ENCODE data around the gene PACS2.

The PACS2 gene

GRCh38 chr14:105414456-105415371 is 100.2 kb downstream of the PACS2 start:
- DNase-seq, result no peak

- no peak for DNase-seq
These were observed 101.2 kb downstream of the PACS2 start for GRCh38 chr14:105415481-105416428.

- DNase-seq, result no peak
These were observed 102.1 kb downstream of the PACS2 start for GRCh38 chr14:105416671-105417070.

DNA sequence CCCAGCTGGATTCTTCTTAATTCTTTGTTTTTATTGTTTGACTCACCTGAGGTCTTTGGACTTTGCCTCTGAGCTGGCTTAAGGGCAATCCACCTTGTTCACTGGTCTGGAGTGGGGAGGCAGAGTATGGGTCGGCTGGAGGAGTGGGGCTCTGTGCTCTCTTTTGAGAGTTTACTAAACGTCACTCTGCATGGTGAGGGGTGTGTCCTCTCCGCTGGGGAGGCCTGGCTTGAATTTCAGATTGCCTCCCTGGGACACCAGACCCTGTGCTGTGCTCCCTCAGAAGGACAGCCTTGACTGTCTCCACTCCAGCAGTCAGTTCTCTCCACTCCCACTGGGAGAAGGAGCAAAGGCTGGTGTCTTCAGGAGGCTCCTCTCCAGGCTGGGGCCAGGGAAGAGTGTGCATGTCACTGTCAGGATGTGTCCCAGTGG is 103.2 kb downstream of the PACS2 start:
- DNase-seq, result no peak

GRCh38 chr14:105418269-105419194 is 104.0 kb downstream of the PACS2 start:
- DNase-seq, result no peak

DNA sequence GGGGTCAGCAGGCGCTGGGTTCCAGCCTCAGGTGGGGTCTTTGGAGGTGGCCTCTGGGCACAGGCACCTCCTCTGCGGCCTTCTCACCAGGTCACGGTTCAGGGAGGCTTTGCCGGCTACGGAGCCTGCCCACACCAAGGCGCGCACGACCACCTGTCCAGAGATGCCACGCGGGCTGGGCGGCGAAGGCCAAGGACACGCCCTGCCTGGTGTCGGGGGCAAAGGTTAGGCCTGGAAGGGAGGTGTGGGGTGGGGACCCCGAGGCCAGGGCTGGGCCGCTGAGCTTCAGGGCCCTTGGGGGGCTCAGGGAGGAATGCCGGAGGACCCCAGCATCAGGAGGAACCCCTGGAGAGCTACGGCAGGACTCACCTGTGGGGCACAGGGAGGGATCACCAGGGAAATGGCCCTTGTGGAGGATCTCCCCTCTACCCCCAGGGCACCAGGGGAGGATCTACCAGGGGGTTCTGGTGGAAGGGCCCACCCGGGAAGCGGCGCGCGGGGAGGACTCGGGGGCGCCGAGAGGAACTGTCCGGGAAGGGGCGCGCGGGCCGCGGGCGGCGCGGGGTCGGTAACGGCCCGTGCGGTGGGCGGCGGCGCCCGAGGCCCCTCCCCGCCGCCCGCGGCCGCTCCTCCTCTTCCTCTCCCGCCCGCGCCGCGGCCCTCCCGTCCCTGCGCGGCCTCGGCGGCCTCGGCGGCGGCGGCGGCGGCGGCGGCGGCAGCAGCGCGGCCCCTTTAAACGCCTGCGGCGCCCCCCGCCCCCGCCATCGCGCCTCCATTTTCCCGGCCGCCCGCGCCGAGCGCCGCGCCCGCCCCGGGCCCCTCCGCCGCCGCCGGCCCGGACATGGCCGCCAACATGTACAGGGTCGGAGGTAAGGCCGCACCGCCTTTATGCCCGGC is 104.9 kb downstream of the PACS2 start, which contains the start of gene MTA1:
Gene MTA1, plus strand, starts transcription at position 633 of the 897 bp plus-strand sequence. Its CDS starts 209 bp downstream, at position 842.
- no peak for DNase-seq

GRCh38 chr14:105420101-105420973 is 105.8 kb downstream of the PACS2 start:
- DNase-seq, result no peak

DNA sequence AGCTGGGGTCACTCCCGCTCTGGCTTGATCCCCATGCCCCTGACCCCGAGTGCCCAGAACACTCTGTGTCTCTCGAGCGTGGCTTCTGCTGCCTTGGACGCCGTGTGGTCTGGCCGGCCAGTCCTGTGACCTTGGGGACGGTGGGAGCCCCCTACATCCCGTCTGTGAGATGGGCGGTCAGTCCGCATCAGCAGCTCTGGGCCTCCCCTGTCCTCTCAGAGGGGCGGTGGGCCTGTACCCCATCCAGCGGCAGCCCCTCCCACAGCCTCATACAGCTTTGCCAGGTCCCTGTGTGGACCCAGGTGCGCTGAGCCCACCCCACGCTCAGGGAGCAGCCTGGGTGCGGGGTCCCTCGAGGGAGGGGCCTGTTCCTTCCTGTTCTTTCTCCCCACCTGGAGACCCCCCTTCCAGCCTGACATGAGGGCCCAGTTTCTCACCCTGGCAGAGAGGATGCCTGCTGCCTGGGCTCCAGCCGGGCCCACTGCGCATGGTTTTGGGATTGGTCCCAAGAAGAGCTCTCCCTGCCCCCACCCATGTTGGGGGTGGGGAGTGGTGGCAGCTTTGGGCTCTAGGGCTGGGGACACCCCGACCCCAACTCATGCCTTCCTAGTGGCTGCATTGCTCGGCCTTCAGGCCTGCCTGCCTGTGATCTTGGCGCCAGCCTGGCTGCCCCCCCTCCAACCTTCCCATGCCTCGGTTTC is 106.6 kb downstream of the PACS2 start:
- no peak for DNase-seq

DNA sequence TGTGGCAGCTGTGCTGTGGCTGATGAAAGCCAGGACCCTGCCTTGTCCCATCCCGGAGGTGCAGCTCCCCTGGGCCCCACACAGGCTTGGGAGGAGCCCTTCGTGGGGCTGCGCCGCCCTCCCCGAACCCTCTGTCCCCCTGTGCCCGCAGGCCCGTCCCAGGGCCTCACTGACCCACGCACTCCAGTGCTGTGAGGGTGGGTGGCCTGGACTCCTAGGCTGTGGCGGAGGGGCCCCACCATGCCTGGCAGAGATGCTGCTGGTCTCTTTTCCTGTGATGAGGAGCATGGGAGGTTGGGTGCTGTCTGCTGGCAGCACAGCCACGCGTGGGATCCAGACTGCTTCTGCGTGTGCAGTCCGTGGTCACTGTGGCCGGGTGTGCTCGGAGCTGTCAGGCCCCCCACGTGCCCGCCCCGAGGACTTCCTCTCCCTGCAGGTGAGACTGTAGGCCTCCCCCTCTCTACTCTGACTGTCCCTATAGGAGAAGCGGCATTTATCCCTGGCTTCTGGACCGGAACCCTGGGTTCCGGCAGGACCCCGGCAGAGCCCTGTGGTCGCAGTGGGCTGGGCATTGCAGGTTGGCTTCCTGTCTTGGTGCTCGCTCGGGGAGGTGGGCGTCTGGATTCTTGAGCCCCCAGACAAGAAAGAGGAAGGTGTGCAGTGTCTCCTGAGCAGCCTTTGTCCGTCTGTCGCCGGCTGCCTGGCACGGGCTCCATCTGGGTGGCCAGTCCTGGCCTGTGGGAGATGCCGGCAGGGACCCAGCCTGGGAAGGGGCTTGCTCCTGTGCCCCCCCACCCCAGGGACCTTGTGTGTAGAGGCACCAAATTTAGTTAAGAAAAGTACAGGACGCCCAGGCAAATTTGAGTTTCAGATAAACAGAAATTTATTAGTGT is 107.4 kb downstream of the PACS2 start:
- no peak for DNase-seq

GRCh38 chr14:105422695-105423487 is 108.3 kb downstream of the PACS2 start:
- no peak for DNase-seq

GRCh38 chr14:105423488-105424195 is 109.1 kb downstream of the PACS2 start:
- DNase-seq, result no peak

GRCh38 chr14:105424861-105425260 is 110.3 kb downstream of the PACS2 start:
- no peak for DNase-seq

DNA sequence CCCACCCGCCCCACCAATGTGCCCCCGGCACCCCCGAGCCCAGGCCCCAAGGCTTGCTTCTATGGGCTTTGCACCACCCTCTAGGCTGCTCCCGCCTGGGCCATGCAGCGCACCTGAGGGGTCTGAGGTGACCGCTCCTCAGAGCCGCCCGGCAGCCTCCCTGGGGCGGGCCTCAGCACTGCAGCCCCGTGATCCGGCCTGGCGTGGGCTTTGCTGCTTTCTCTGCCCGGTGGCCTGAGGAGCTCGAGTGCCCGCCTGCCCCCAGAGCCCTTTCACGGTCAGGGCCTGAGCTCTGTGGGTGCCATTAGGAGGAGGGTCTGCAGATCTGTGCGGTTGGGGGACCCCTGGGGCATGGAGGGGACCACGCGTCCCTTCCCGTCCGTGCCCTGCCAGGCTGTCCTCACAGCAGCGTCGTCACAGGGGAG is 111.3 kb downstream of the PACS2 start:
- DNase-seq, result no peak

DNA sequence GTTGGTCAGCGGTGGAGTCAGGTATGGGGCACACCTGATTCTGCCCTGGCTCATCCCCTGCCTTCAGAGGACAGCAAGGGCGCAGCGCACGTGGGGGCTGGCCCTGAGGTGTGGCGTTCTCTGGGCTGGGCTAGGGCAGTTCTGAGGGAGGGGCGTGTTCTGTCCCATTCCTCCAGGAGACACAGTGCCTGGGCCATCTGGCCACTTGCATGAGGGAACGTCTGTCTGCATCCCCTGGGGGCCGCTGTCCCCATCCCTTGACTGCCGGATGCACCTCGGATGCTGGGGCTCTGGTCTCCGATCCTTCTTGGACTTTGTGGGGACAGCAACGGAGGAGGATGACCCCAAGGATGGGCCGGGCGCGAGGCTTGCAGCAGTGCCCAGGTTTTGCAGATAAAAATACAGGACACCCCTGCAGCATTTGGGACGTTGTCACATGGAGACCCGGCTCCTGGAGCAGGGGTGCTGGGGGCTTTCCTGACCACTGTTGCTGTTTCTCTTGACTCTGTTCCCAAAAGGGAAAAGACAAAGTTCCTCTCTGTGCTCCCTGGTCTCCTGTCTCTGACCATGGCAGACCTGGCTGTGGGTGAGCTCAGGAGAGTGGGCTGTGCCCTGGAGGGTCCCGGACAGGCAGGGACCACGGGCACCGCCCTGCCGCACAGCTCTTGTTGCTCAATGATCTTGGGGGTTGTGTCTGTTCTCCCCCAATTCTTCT is 112.0 kb downstream of the PACS2 start:
- no peak for DNase-seq

DNA sequence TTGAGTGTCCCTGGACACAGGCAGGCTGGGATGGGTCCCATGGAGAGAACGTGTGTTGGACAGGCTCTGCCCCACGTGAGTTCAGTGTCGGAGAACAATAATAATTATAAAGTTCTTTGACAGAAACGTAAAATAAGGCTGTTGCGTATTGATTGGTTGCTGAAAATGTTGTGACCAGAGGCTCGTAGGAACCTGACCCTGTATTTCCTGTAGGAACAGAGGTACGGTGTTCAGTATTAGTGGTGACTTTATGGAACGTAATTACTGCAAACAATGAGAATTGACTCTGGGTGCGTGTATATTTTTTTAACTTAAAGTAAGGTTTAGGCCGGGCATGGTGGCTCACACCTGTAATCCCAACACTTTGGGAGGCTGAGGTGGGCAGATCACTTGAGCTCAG is 112.9 kb downstream of the PACS2 start:
- no peak for DNase-seq

DNA sequence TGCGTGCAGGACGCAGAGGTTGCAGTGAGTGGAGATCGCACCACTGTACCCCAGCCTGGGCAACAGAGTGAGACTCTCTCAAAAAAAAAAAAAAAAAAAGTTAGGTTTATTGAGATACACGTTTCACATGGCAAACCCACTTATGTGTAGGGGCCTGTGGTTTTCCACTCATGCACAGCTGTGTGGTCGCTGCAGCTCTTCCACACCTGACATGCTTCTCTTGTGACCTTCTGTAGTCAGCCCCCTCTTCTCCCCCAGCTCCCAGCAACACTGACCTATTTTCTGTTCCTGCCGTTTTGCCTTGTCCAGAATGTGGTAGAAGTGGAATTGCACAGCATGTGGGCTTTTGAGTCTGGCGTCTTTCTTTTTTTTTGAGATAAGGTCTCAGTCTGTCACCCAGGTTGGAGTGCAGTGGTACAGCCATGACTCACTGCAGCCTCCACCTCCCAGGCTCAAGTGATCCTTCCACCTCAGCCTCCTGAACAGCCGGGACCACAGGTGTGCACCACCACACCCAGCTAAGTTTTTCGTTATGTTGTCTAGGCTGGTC is 113.5 kb downstream of the PACS2 start:
- DNase-seq, result no peak

All from NCI-H2081 treated with DMSO at 0.1 percent for 48 hours (cell line).